Heart right ventricle (tissue), 16 donors: ENCODE data around the gene LCTL. TPM values are rescaled to one million over a fixed set of nuclear protein-coding genes. Genes with fewer than 3 reads are reported as not detected.
"Not testable (repeated sequence)": the region's sequence is repeated elsewhere in the genome, so short reads cannot be mapped to it uniquely, and the experiment has no call there.

Source experiments
- ATAC-seq, 8 donors: fragments of 200-7000 bp; cut with Tn5 transposase; one replicate each; pipeline ENCODE4 v1.9.1; 2020; ENCODE audit warnings: mild to moderate bottlenecking in 8 of 8, moderate library complexity in 8 of 8, moderate number of reproducible peaks in 1 of 8
- DNase-seq, 2 donors: peaks; one replicate each; pipeline ENCODE4 v3.0.0-alpha.2; 2020
- H3K27ac ChIP-seq, 10 donors: fragments of 200-600 bp; sonication (generic) in 2 of 10; one replicate each; pipeline versions ENCODE4 v1.5.0 to v1.8.0; 2020 to 2022; ENCODE audit warnings: mild to moderate bottlenecking in 3 of 10
- H3K27me3 ChIP-seq, 7 donors: fragments of 200-600 bp; one replicate each; pipeline ENCODE4 v1.8.0; 2021 to 2022; ENCODE audit warnings: mild to moderate bottlenecking in 2 of 7
- H3K36me3 ChIP-seq, 9 donors: fragments of 200-600 bp; sonication (generic) in 1 of 9; one replicate each; pipeline versions ENCODE4 v1.5.0 to v1.8.0; 2020 to 2022; ENCODE audit warnings: mild to moderate bottlenecking in 2 of 9
- H3K4me1 ChIP-seq, 9 donors: fragments of 200-600 bp; sonication (generic) in 1 of 9; one replicate each; pipeline versions ENCODE4 v1.5.0 to v1.8.0; 2020 to 2022; ENCODE audit warnings: mild to moderate bottlenecking in 4 of 9
- H3K4me3 ChIP-seq, 10 donors: fragments of 200-600 bp; sonication (generic) in 2 of 10; one replicate each; pipeline versions ENCODE4 v1.5.0 to v1.8.0; 2020 to 2022; ENCODE audit warnings: mild to moderate bottlenecking in 7 of 10, moderate library complexity in 2 of 10
- H3K9me3 ChIP-seq, 11 donors: fragments of 200-600 bp in 10 of 11; sonication (generic) in 2 of 11; one replicate each; pipeline versions ENCODE4 v1.5.0 to v1.8.0; 2013 to 2022; ENCODE audit warnings: mild to moderate bottlenecking in 2 of 11, control low read depth in 1 of 11, moderate library complexity in 1 of 11
- CTCF ChIP-seq, 9 donors: fragments of 200-600 bp; sonication (generic) in 2 of 9; IDR thresholded peaks; one replicate each; pipeline versions ENCODE4 v1.5.0 to v1.8.0; 2021 to 2022; ENCODE audit warnings: antibody characterized with exemption in 9 of 9, mild to moderate bottlenecking in 5 of 9, moderate library complexity in 1 of 9
- WGBS, 2 donors: extraction: QIAGEN DNeasy Blood & Tissue Kit; methylation state at CpG; one replicate each; pipeline ENCODE4 v1.1.7; 2013; ENCODE audit warnings: inconsistent platforms in 1 of 2; 5-methylcytosine and 5-hydroxymethylcytosine counted together
- intact Hi-C, 10 donors: fragments of 100-400 bp; cut with DNase I; formaldehyde crosslinking; loops; one replicate each; pipeline versions ENCODE4 v1.11.1 to v1.14.2; 2022
- polyA plus RNA-seq, 2 donors: library from polyadenylated mRNA; stranded (reverse); fragments of 200-250 nt; gene quantifications; one replicate each; pipeline ENCODE4 v1.2.3, GENCODE V29; 2013
- total RNA-seq, 10 donors: library from RNA; stranded (reverse); fragmentation: NEBNext Ultra II Directional in 3 of 10; extraction: Animal tissue kit (Norgen Biotek cat#: 25700) in 3 of 10; gene quantifications; one replicate each; pipeline versions ENCODE4 v1.2.1 to v1.2.4, GENCODE V29; 2021 to 2023
- donor health status: Arrhythmogenic right ventricular cardiomyopathy.
- donor health status: ischemic (EF 13 %, LVEDD 7.1; RV severe dilation, severe dysfunction).
- donor health status: healthy with polysubstance abuse.
- donor health status: DM: no; HTN: yes; CAD: no.
- donor health status: DM: no; HTN: no; CAD: no.
- donor health status: ischemic (EF 25% LVEDD 6.9; RV normal size, moderate dysfunction).
- donor health status: ischemic (EF 25% LVEDD 5.7; RV mildly dilated, moderate dysfunction).
- donor health status: healthy.
- donor health status: DM: yes; HTN: yes; CAD: no.
- donor health status: Ischemic cardiomyopathy.
- donor health status: ischemic (EF 35%, LVEDD 5.7; RV mildly dilated, moderate dysfunction).
- donor health status: nonischemic (EF 11% LVEDD 7.7; RV severe dilation, severe dysfunction).
- donor health status: DM: yes; HTN: yes; CAD: no.
- donor health status: PGD.
- donor health status: ischemic (EF 29% LVEDD 5.4; RV normal size, mild dysfunction).
- donor health status: nonischemic (EF 23%, LVEDD 6.1; RV moderate dilation, normal function).

LCTL gene
- total and polyA plus RNA-seq, 12 donors, result 0.16 TPM; not detected in 11

GRCh38 chr15:66504563-66505429 lies 61.0 kb downstream of the LCTL start, which contains the start of the genes RPL4 and ZWILCH:
RPL4 (minus strand) TSS chr15:66504855; CDS start chr15:66504790, 65 bp downstream.
ZWILCH (plus strand) TSS chr15:66505326; CDS start chr15:66505339, 13 bp downstream.
- Histone ChIP-seq H3K9me3 (no peaks in the 10 kb centered on the region), H3K27ac (peak within 1 kb of the TSS; percentile 80 to 98 (median 94)), H3K27me3 (no peaks in the 10 kb centered on the region), H3K4me1 (peaks cover 5 to 42% (median 27%) of the 10 kb centered on the region in 9 donors), H3K36me3 (peaks cover 0 to 46% (median 30%) of the 10 kb centered on the region in 9 donors), H3K4me3 (peak within 1 kb of the TSS; percentile 57 to 99 (median 86))
- ATAC-seq (peak; percentile 92 to 97 (median 96)), DNase-seq (peak; percentile 79 to 82)
- peak in 1 of 9 donors; percentile 12 for TF ChIP-seq CTCF (IDR thresholded peaks at IDR 0.05)
- intact Hi-C loops, result no loop called here
- 0% methylated on average over 46 of the region's 46 CpGs for WGBS, 2 donors

GRCh38 chr15:66503780-66504562 lies 61.8 kb downstream of the LCTL start:
- TF ChIP-seq CTCF (IDR thresholded peaks at IDR 0.05), result no peak
- peak overlapping the region; percentile 80 to 98 (median 94) for H3K27ac ChIP-seq
- no peaks in the 10 kb centered on the region for H3K9me3 ChIP-seq
- intact Hi-C loops, result no loop called here
- peaks cover 0 to 50% (median 38%) of the 10 kb centered on the region in 9 donors for H3K36me3 ChIP-seq
- DNase-seq (no peak), ATAC-seq (no peak)
- 0% methylated on average over 12 of the region's 12 CpGs for WGBS, 2 donors
- peak overlapping the region; percentile 57 to 99 (median 86) for H3K4me3 ChIP-seq
- no peaks in the 10 kb centered on the region for H3K27me3 ChIP-seq
- H3K4me1 ChIP-seq, result peaks cover 5 to 42% (median 28%) of the 10 kb centered on the region in 9 donors

GRCh38 chr15:66503041-66503648 lies 62.7 kb downstream of the LCTL start:
- H3K36me3 ChIP-seq, result peaks cover 0 to 54% (median 40%) of the 10 kb centered on the region in 9 donors
- ATAC-seq, DNase-seq, H3K9me3 ChIP-seq, intact Hi-C loops, H3K27me3 ChIP-seq: not testable (repeated sequence)
- H3K4me3 ChIP-seq, result peak overlapping the region in 8 of 10 donors; percentile 57 to 99 (median 86)
- H3K4me1 ChIP-seq, result peaks cover 5 to 48% (median 35%) of the 10 kb centered on the region in 9 donors
- peak overlapping the region in 5 of 10 donors; percentile 93 to 98 (median 94) for H3K27ac ChIP-seq
- whole genome bisulfite sequencing, 2 donors, result 57% methylated on average over 13 of the region's 13 CpGs

- intact Hi-C loops, result no loop called here
- H3K27ac ChIP-seq, result no peak overlapping the region
Measured at GRCh38 chr15:66502491-66502890, 63.3 kb downstream of the LCTL start.

GRCh38 chr15:66500346-66500745 lies 65.5 kb downstream of the LCTL start:
- H3K4me3 ChIP-seq, H3K9me3 ChIP-seq, ATAC-seq, H3K27ac ChIP-seq, H3K27me3 ChIP-seq, intact Hi-C loops, DNase-seq: not testable (repeated sequence)
- H3K36me3 ChIP-seq, result peaks cover 0 to 67% (median 40%) of the 10 kb centered on the region in 9 donors
- peaks cover 13 to 57% (median 43%) of the 10 kb centered on the region in 9 donors for H3K4me1 ChIP-seq
- WGBS, 2 donors, result 78% methylated on average over 7 of the region's 7 CpGs

More at GRCh38 chr15:66502491-66502890, 63.3 kb downstream of the LCTL start:
- Histone ChIP-seq H3K4me1 (peaks cover 9 to 53% (median 39%) of the 10 kb centered on the region in 9 donors), H3K36me3 (peaks cover 0 to 57% (median 40%) of the 10 kb centered on the region in 9 donors), H3K27me3 (no peaks in the 10 kb centered on the region), H3K4me3 (peak overlapping the region in 3 of 10 donors; percentile 73 to 99 (median 87)), H3K9me3 (no peaks in the 10 kb centered on the region)
- TF ChIP-seq CTCF (IDR thresholded peaks at IDR 0.05), result no peak
- 76 to 87% methylated on average over 10 of the region's 10 CpGs for WGBS, 2 donors
- ATAC-seq, result no peak
- no peak for DNase-seq
